Smooth muscle cell (in vitro differentiated cells): ENCODE data around the gene H2BW2. TPM values are rescaled to one million over a fixed set of nuclear protein-coding genes. Genes with fewer than 3 reads are reported as not detected.
"Not testable (repeated sequence)": the region's sequence is repeated elsewhere in the genome, so short reads cannot be mapped to it uniquely, and the experiment has no call there.

ENCODE experiments used
- DNase-seq: peaks from one replicate; lab custom pipeline; 2025; ENCODE audit not compliant: unreplicated experiment; lab: John Stamatoyannopoulos, UW
- H2AFZ ChIP-seq: fragments of 200-600 bp; sonication (generic); 2 replicates; pipeline ENCODE4 v1.6.0; 2016; ENCODE audit warnings: antibody characterized with exemption, low read depth, mild to moderate bottlenecking
- H3F3A ChIP-seq: fragments of 200-600 bp; sonication (generic); 2 replicates; pipeline ENCODE4 v1.6.0; 2017; ENCODE audit warnings: antibody characterized with exemption, low read depth
- H3K27ac ChIP-seq: fragments of 200-600 bp; sonication (generic); 2 replicates; pipeline ENCODE4 v1.5.1; 2016; ENCODE audit warnings: low read depth, mild to moderate bottlenecking
- H3K27me3 ChIP-seq: fragments of 200-600 bp; sonication (generic); 2 replicates; pipeline ENCODE4 v1.6.1; 2016; ENCODE audit warnings: low read depth, mild to moderate bottlenecking
- H3K36me3 ChIP-seq: fragments of 200-600 bp; sonication (generic); 2 replicates; pipeline ENCODE4 v1.5.1; 2016; ENCODE audit warnings: low read depth
- H3K4me1 ChIP-seq: fragments of 200-600 bp; sonication (generic); 2 replicates; pipeline ENCODE4 v1.5.1; 2016; ENCODE audit warnings: low read depth
- H3K4me2 ChIP-seq: fragments of 200-600 bp; sonication (generic); 2 replicates; pipeline ENCODE4 v1.6.0; 2016; ENCODE audit warnings: mild to moderate bottlenecking
- H3K4me3 ChIP-seq: fragments of 200-600 bp; sonication (generic); 2 replicates; pipeline ENCODE4 v1.5.1; 2016; ENCODE audit warnings: mild to moderate bottlenecking
- H3K79me2 ChIP-seq: fragments of 200-600 bp; sonication (generic); 2 replicates; pipeline ENCODE4 v1.6.0; 2016; ENCODE audit warnings: low read depth, mild to moderate bottlenecking
- H3K9ac ChIP-seq: fragments of 200-600 bp; sonication (generic); 2 replicates; pipeline ENCODE4 v1.6.0; 2016; ENCODE audit warnings: low read depth
- H3K9me3 ChIP-seq: fragments of 200-600 bp; sonication (generic); replicated peaks from 2 replicates; pipeline ENCODE4 v1.5.1; 2016; ENCODE audit warnings: low read depth
- H4K20me1 ChIP-seq: fragments of 200-600 bp; sonication (generic); 2 replicates; pipeline ENCODE4 v1.6.0; 2016; ENCODE audit warnings: low read depth
- CTCF ChIP-seq: fragments of 200-600 bp; sonication (generic); IDR thresholded peaks from 2 replicates; pipeline ENCODE4 v1.5.1; 2017; ENCODE audit warnings: borderline replicate concordance, mild to moderate bottlenecking, antibody characterized with exemption; ENCODE audit not compliant: insufficient read depth, poor library complexity, severe bottlenecking
- WGBS: methylation state at CpG from one replicate; pipeline ENCODE4 v1.1.7; 2016; ENCODE audit warnings: low lambda C conversion rate; 5-methylcytosine and 5-hydroxymethylcytosine counted together
- polyA plus RNA-seq: library from polyadenylated mRNA; unstranded; fragments of >200 nt; fragmentation: Nextera tagmentation; extraction: Ambion mirVana; gene quantifications from 2 replicates; pipeline ENCODE4 v1.2.1, GENCODE V29; 2016
- total RNA-seq: library from RNA; depleted of rRNA; stranded (reverse); fragments of >200 nt; gene quantifications from 2 replicates; pipeline ENCODE4 v1.2.3, GENCODE V29; 2014

Gene H2BW2
- total and polyA plus RNA-seq, 2 experiments from 2014 or later, result 0.13 TPM; not detected in 1

- no peak for DNase-seq
- H3K36me3 ChIP-seq, result no peaks in the 10 kb centered on the region
- 95% methylated on average over 20 of the region's 20 CpGs for WGBS
These were observed 26.1 kb upstream of the H2BW2 start, which contains the start of gene H2BW1 for GRCh38 chrX:104013606-104014005. H2BW1 (minus strand) TSS chrX:104013708; CDS start chrX:104013576, 132 bp downstream.

GRCh38 chrX:104015576-104015975, 24.2 kb upstream of the H2BW2 start:
- DNase-seq, H3K9me3 ChIP-seq, H3K4me1 ChIP-seq, H3K36me3 ChIP-seq, H3K9ac ChIP-seq, H3K4me3 ChIP-seq, H4K20me1 ChIP-seq, H3K27ac ChIP-seq, H3K79me2 ChIP-seq, H3F3A ChIP-seq, H3K27me3 ChIP-seq, H2AFZ ChIP-seq, H3K4me2 ChIP-seq: not testable (repeated sequence)
- WGBS, result 65% methylated on average over 8 of the region's 8 CpGs

More at GRCh38 chrX:104013606-104014005, 26.1 kb upstream of the H2BW2 start, which contains the start of gene H2BW1:
- Histone ChIP-seq H3K4me3 (no peak within 1 kb of the TSS), H4K20me1 (no peaks in the 10 kb centered on the region), H2AFZ (no peak within 1 kb of the TSS), H3K9me3 (no peaks in the 10 kb centered on the region), H3K79me2 (no peaks in the 10 kb centered on the region), H3K27ac (no peak within 1 kb of the TSS), H3K4me2 (no peak within 1 kb of the TSS), H3K27me3 (no peaks in the 10 kb centered on the region), H3K9ac (no peak within 1 kb of the TSS), H3K4me1 (no peaks in the 10 kb centered on the region), H3F3A (no peaks in the 10 kb centered on the region)
- TF ChIP-seq CTCF, result no peak

GRCh38 chrX:104018126-104018525, 21.6 kb upstream of the H2BW2 start:
- H3K9ac ChIP-seq, result no peak overlapping the region
- H2AFZ ChIP-seq, result no peak overlapping the region
- no peaks in the 10 kb centered on the region for H3F3A ChIP-seq
- H3K4me2 ChIP-seq, result no peak overlapping the region
- no peaks in the 10 kb centered on the region for H3K9me3 ChIP-seq
- no peak for DNase-seq
- WGBS, result 83% methylated on average over 11 of the region's 11 CpGs
- H3K27me3 ChIP-seq, result no peaks in the 10 kb centered on the region
- no peaks in the 10 kb centered on the region for H4K20me1 ChIP-seq
- H3K36me3 ChIP-seq, result no peaks in the 10 kb centered on the region
- no peak overlapping the region for H3K4me3 ChIP-seq
- H3K4me1 ChIP-seq, result no peaks in the 10 kb centered on the region
- H3K27ac ChIP-seq, result no peak overlapping the region
- no peaks in the 10 kb centered on the region for H3K79me2 ChIP-seq
- no peak for TF ChIP-seq CTCF

GRCh38 chrX:104041003-104041402, 1.2 kb downstream of the H2BW2 start:
- Histone ChIP-seq H3K27me3 (no peaks in the 10 kb centered on the region), H2AFZ (no peak overlapping the region), H3K4me3 (no peak overlapping the region), H3F3A (no peaks in the 10 kb centered on the region), H3K4me2 (no peak overlapping the region), H3K79me2 (no peaks in the 10 kb centered on the region), H3K9ac (no peak overlapping the region), H4K20me1 (no peaks in the 10 kb centered on the region), H3K4me1 (no peaks in the 10 kb centered on the region), H3K27ac (no peak overlapping the region), H3K36me3 (no peaks in the 10 kb centered on the region), H3K9me3 (no peaks in the 10 kb centered on the region)
- DNase-seq, result no peak
- 85% methylated on average over 4 of the region's 4 CpGs for WGBS
- TF ChIP-seq CTCF, result no peak
